ENCODE data around the gene FOCAD.

FOCAD gene

DNA sequence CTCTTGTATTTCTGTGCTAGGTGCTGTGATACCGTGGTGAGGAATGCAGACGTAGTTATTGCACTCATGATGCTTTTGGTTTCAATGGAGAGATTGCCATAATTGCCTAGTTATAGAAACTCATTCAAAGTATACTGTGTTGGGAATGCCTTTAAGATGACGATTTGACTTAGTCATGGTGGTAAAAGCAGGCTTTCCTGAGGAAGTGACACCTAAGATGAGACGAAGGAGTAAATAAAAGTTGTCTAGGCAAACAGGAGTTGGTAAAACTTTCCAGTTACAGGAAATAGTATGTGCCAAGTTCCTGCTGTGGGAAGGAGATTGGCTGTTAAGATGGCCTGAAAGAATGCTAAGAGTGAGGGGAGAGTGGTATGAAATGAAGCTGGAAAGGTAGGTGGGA, 48.1 kb downstream of the FOCAD start:
- no peak for DNase-seq

DNA sequence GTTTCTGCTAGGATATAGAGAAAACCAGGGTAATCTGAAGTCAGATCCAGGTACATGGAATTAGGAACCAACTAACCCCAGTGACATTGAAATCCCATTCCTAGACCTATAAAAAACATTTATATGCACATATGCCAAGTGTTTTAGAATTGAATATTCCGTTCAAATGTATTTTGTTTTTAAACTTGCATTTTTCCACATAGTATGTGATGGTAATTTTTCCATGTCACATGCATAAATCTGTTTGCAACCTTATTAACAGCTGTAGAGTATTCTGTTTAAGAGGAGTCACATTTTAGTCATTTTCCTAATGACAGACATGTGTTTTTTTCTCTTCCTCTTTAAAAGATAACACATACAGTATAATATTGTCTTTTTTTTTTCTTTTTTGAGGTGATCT, 50.2 kb downstream of the FOCAD start:
- no peak for DNase-seq

DNA sequence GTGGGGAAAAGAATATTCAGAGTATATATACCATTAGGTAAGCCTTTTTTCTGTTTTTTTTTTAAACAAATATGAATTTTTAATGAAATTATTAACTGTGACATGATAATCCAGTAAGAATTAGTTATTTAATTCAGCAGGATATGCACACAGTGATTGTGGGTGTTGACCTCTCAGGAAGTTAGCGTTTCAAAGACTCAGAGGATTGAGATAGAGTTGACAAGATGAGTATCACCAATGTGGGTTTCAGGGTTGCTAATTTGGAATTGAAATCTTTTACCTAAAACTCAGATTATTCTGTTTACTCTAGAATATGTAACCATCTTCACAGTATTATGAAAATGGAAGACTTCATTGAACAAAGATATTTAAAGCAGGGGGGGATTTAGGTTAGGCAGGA, 56.2 kb downstream of the FOCAD start:
- DNase-seq, result no peak

- DNase-seq, result no peak
These were observed 57.0 kb downstream of the FOCAD start for GRCh38 chr9:20740929-20741582.

- no peak for DNase-seq
These were observed 58.8 kb downstream of the FOCAD start for GRCh38 chr9:20742833-20743232.

GRCh38 chr9:20744036-20744630, 60.1 kb downstream of the FOCAD start:
- no peak for DNase-seq

- no peak for DNase-seq
These were observed 62.9 kb downstream of the FOCAD start for GRCh38 chr9:20746967-20747366.

GRCh38 chr9:20749496-20750198, 65.6 kb downstream of the FOCAD start:
- DNase-seq, result no peak

DNA sequence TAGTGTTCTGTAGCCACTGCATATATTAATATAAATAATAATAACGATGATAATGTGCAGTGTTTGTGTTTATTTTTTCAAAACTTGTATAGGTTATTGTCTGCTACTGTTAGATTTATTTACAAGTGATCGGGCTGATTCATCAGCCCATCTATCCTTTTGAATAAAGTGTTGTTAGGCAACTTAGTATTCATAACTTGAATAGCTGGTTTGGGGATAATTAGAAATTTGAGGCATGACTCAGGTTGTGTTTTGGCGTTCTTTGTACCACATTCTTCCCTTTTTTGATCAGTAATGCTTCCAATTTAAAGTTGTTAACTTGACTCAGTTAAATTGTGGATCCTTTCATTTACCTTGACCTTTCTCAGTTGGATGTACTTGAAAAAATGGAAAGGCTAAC, 69.7 kb downstream of the FOCAD start:
- DNase-seq, result no peak

- no peak for DNase-seq
These were observed 70.5 kb downstream of the FOCAD start for GRCh38 chr9:20754556-20754955.

GRCh38 chr9:20760246-20760891, 76.3 kb downstream of the FOCAD start:
- no peak for DNase-seq

DNA sequence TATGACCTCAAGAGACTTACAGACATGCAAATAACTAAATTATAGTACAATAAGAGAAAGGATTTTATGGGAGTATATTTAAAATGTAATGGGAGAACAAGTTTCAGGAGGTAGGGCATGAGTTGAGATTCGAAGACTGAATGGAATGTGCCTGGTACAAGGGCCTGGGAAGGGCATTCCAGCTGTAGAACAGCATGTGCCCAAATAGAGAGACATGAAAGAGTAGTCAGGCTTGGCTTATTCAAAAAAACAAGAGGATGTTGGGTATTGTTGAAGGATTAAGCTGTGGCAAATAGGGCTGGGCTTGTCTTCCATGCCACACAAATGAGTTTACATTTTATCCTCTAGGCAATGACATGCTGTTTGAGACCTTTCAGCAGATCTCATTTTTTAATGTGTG, 86.9 kb downstream of the FOCAD start:
- no peak for DNase-seq

DNA sequence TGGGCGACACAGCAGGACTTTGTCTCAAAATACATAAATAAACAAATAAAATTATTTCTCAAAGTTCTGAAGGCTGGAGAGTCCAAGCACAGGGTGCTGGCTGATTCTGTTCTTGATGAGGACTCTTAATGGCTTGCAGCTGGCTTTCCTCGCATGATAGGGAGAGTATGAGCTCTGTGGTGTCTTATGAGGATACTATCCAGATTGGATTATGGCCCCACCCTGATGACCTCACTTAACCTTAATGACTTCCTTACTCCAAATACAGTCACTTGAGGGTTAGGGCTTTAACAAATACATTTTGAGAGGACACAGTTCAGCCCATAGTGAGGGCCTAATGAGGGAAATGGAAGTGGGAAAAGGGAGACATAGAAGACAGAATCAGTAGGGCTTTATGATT, 87.7 kb downstream of the FOCAD start:
- no peak for DNase-seq

DNA sequence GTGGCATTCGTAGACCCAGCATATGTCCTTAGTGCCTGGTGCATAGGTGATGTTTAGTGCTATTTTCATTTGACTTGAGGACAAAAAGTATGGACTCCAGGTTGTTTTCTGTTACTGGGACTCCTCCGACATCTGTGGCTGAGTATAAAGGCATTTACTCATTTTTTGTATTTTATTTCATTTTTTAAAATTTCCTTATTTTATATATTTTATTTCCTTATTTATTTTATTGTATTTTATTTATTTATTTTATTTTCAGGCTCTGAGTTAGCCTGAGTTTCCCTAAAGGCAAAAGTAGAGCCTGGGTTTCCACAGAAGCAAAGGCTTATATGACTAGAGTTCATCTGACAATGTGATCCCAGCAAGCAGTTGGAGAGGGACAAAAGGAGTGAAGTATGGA, 91.6 kb downstream of the FOCAD start:
- DNase-seq, result no peak

DNA sequence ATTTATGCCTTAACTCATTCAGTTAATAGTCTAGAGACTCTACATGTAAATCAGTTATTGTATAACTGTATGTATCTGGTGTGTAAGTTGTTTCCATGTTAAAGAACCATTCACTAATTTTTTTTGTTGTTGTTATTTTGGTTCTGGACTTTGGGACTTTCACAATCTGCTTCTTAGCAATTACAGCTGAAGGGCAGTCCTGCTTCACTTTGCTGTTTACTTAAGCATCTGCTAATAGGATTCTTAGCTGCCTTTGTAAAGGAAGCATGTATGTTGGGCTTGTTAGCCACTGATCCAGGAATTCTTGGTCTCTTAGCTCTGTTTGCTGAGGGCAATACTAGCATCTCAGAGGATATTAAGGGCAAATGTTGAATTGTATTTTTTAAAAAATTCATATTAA, 97.0 kb downstream of the FOCAD start:
- DNase-seq, result no peak

GRCh38 chr9:20782289-20782688, 98.2 kb downstream of the FOCAD start:
- no peak for DNase-seq

- DNase-seq, result no peak
These were observed 99.3 kb downstream of the FOCAD start for GRCh38 chr9:20783057-20784038.

DNA sequence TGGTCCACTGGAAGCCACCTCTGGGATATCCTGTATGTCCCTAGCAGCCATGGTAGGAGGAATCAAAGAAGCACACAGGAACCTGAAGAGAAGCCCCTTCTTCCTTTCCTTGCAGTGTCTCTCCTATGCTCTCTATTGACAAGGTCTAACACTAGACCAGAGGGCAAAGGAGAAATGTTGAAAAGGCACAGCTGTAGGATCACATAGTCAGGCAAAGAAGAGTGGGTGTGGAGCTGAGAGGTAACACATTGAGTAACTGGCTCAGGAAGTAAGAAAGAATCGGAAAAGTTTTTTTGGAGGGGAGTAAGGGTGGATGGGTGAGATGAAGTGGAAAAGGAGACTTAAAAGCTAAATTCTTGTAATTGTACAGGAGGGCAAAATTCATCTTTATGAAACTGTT, 100.1 kb downstream of the FOCAD start:
- DNase-seq, result no peak

- DNase-seq, result no peak
These were observed 102.7 kb downstream of the FOCAD start for GRCh38 chr9:20786807-20787206.

GRCh38 chr9:20788526-20789451, 104.7 kb downstream of the FOCAD start:
- DNase-seq, result no peak

DNA sequence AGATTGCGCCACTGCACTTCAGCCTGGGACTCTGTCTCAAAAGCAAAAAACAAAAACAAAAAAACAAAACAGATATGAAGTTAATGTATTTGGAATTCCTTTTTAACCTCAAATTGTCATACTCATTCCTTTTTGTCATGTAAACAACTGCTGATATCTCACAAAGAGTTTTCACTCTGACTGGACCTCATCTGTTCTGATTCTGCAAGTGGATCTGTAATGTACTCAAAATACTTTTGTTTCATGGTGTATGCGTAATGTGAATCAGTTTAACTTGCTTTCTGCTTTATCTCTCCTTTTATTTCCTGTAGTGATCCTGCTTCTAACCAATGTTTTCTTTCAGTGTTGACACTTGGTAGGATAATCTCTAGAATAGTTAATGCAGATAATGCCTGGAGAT, 106.7 kb downstream of the FOCAD start:
- DNase-seq, result no peak

DNA sequence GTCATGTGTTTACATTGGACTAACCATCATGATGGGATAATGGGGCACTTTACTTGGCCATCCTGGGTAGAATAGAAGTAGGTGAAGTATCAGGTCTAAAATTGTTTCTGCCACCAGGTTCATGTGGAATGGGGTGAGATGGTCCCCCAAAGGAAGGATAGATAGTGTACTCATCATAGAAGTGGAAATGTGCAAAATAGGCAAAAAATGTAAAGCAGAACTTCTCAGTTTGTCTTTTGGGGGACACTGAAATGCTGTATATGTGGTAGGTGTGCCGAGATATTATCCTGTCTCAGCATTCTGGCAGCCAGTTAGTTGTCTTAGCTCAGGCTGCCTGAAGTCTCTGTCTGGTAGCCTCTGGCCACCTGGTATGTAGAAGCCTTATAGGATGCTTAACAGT, 107.6 kb downstream of the FOCAD start:
- no peak for DNase-seq

Data from hippocampal formation (tissue), 2 donors.